Lung (tissue), 12 donors: ENCODE results near the gene IFIT3. TPM values are rescaled to one million over a fixed set of nuclear protein-coding genes. Genes with fewer than 3 reads are reported as not detected.
A peak's percentile ranks its signal among the peaks of the same experiment; 100 is the strongest.

ENCODE experiments used
- ATAC-seq: fragments of 200-7000 bp; cut with Tn5 transposase; one replicate; pipeline ENCODE4 v1.9.1; 2020; ENCODE audit warnings: moderate number of reproducible peaks; ENCODE audit not compliant: insufficient read depth, low FRiP score
- DNase-seq, 3 donors: peaks; one replicate each; pipeline ENCODE4 v3.0.0-alpha.2; 2013 to 2017
- H3K27ac ChIP-seq, 2 donors: one replicate each; pipeline ENCODE4 v1.5.1; 2013; ENCODE audit warnings: mild to moderate bottlenecking in 2 of 2, moderate library complexity in 2 of 2, control low read depth in 1 of 2, inconsistent platforms in 1 of 2, low read depth in 1 of 2, low read length in 1 of 2
- H3K27me3 ChIP-seq, 3 donors: one replicate each; pipeline ENCODE4 v1.5.1; 2013; ENCODE audit warnings: low read length in 2 of 3; ENCODE audit not compliant: control insufficient read depth in 3 of 3, insufficient read depth in 3 of 3
- H3K36me3 ChIP-seq, 4 donors: one replicate each; pipeline ENCODE4 v1.5.1; 2013; ENCODE audit warnings: low read length in 4 of 4, mild to moderate bottlenecking in 1 of 4, moderate library complexity in 1 of 4; ENCODE audit not compliant: control insufficient read depth in 4 of 4, insufficient read depth in 4 of 4
- H3K4me1 ChIP-seq, 5 donors: one replicate each; pipeline ENCODE4 v1.5.1; 2013; ENCODE audit warnings: low read length in 5 of 5, mild to moderate bottlenecking in 2 of 5, moderate library complexity in 1 of 5; ENCODE audit not compliant: control insufficient read depth in 5 of 5, insufficient read depth in 5 of 5
- H3K4me3 ChIP-seq: one replicate; pipeline ENCODE4 v1.5.1; 2013; ENCODE audit warnings: mild to moderate bottlenecking, control low read depth, moderate library complexity
- H3K9ac ChIP-seq, 2 donors: one replicate each; pipeline ENCODE4 v1.5.1; 2013; ENCODE audit warnings: low read length in 2 of 2, control low read depth in 1 of 2; ENCODE audit not compliant: insufficient read depth in 1 of 2
- H3K9me3 ChIP-seq, 4 donors: one replicate each; pipeline ENCODE4 v1.5.1; 2013; ENCODE audit warnings: low read length in 3 of 4, mild to moderate bottlenecking in 1 of 4, moderate library complexity in 1 of 4; ENCODE audit not compliant: control insufficient read depth in 4 of 4, insufficient read depth in 3 of 4
- CTCF ChIP-seq: IDR thresholded peaks from 2 replicates; pipeline ENCODE4 v1.5.1; 2012; ENCODE audit warnings: mild to moderate bottlenecking; ENCODE audit errors: control extremely low read depth, extremely low read depth
- whole genome bisulfite sequencing, 2 donors: extraction: QIAGEN DNeasy Blood & Tissue Kit; methylation state at CpG; one replicate each; pipeline ENCODE4 v1.1.7; 2013; 5-methylcytosine and 5-hydroxymethylcytosine counted together
- polyA plus RNA-seq, 2 donors: library from polyadenylated mRNA; stranded (reverse); fragments of 200-250 nt; gene quantifications; one replicate each; pipeline ENCODE4 v1.2.1, GENCODE V29; 2013
- total RNA-seq, 2 donors: library from RNA; depleted of rRNA in 1 of 2; stranded (reverse); fragments of >200 nt in 1 of 2; gene quantifications; one replicate each; pipeline ENCODE4 v1.2.1, GENCODE V29; 2014 to 2021
- donor health status: control.
- donor health status: control.
- donor health status: Bipolar disorder and iron deficiency.
- donor health status: healthy.
- donor health status: DM: yes; HTN: yes; CAD: no.

The IFIT3 gene
- total and polyA plus RNA-seq, 4 donors, result 12.6 to 47.7 (median 22.3) TPM

- H3K27ac ChIP-seq, result no peak overlapping the region
- H3K9ac ChIP-seq, result no peak overlapping the region
- no peaks in the 10 kb centered on the region for H3K36me3 ChIP-seq
- no peaks in the 10 kb centered on the region for H3K27me3 ChIP-seq
- 65 to 74% methylated on average over 3 of the region's 3 CpGs for WGBS, 2 donors
- DNase-seq (no peak), ATAC-seq (no peak)
- peaks cover 0 to 8% (median 0%) of the 10 kb centered on the region in 5 donors for H3K4me1 ChIP-seq
- no peaks in the 10 kb centered on the region for H3K9me3 ChIP-seq
- H3K4me3 ChIP-seq, result no peak overlapping the region
- TF ChIP-seq CTCF, result no peak
Observed at GRCh38 chr10:89294721-89295239, 33.0 kb upstream of the IFIT3 start.

- DNase-seq (no peak), ATAC-seq (no peak)
- Histone ChIP-seq H3K27ac (no peak overlapping the region), H3K4me1 (peaks cover 0 to 8% (median 0%) of the 10 kb centered on the region in 5 donors), H3K27me3 (no peaks in the 10 kb centered on the region), H3K36me3 (no peaks in the 10 kb centered on the region), H3K9me3 (no peaks in the 10 kb centered on the region), H3K4me3 (no peak overlapping the region), H3K9ac (no peak overlapping the region)
- no peak for TF ChIP-seq CTCF
- WGBS, 2 donors, result 2 to 11% methylated on average over 1 of the region's 1 CpG
Observed at GRCh38 chr10:89295597-89295996, 32.2 kb upstream of the IFIT3 start.

- Histone ChIP-seq H3K36me3 (no peaks in the 10 kb centered on the region), H3K4me1 (peaks cover 0 to 12% (median 3%) of the 10 kb centered on the region in 5 donors), H3K27ac (peak overlapping the region in 1 of 2 donors; percentile 85), H3K9ac (no peak overlapping the region), H3K9me3 (no peaks in the 10 kb centered on the region), H3K4me3 (no peak overlapping the region), H3K27me3 (no peaks in the 10 kb centered on the region)
- DNase-seq, result peak in 2 of 3 donors; percentile 50 to 83
- WGBS, 2 donors, result 27 to 45% methylated on average over 5 of the region's 5 CpGs
- no peak for TF ChIP-seq CTCF
- peak; percentile 59 for ATAC-seq
Observed at GRCh38 chr10:89296220-89296648, 31.6 kb upstream of the IFIT3 start.

GRCh38 chr10:89297356-89297755 is 30.4 kb upstream of the IFIT3 start:
- no peak overlapping the region for H3K27ac ChIP-seq
- whole genome bisulfite sequencing, 2 donors, result 96% methylated on average over 4 of the region's 4 CpGs

More at GRCh38 chr10:89297356-89297755, 30.4 kb upstream of the IFIT3 start:
- Histone ChIP-seq H3K4me3 (no peak overlapping the region), H3K9me3 (no peaks in the 10 kb centered on the region), H3K4me1 (peaks cover 0 to 18% (median 4%) of the 10 kb centered on the region in 5 donors), H3K36me3 (no peaks in the 10 kb centered on the region), H3K9ac (no peak overlapping the region), H3K27me3 (no peaks in the 10 kb centered on the region)
- ATAC-seq (no peak), DNase-seq (no peak)
- no peak for TF ChIP-seq CTCF
